Ovary (tissue), 9 donors: ENCODE data around the gene ANKLE2. TPM values are rescaled to one million over a fixed set of nuclear protein-coding genes. Genes with fewer than 3 reads are reported as not detected.
"Not testable (repeated sequence)": the region's sequence is repeated elsewhere in the genome, so short reads cannot be mapped to it uniquely, and the experiment has no call there.

ENCODE experiments used
- DNase-seq, 5 donors: peaks; one replicate each; pipeline ENCODE4 v3.0.0-alpha.2; 2019 to 2020
- H3K27ac ChIP-seq, 2 donors: fragments of 200-600 bp; one replicate each; pipeline versions ENCODE4 v1.5.1 to v1.8.0; 2019 to 2022
- H3K27me3 ChIP-seq: fragments of 200-600 bp; one replicate; pipeline ENCODE4 v1.8.0; 2022
- H3K36me3 ChIP-seq: fragments of 200-600 bp; sonication (generic); one replicate; pipeline ENCODE4 v1.5.1; 2019
- H3K4me1 ChIP-seq: one replicate; pipeline ENCODE4 v1.8.1; 2013; ENCODE audit warnings: mild to moderate bottlenecking, moderate library complexity; ENCODE audit not compliant: insufficient read depth
- H3K4me3 ChIP-seq: fragments of 200-600 bp; sonication (generic); one replicate; pipeline ENCODE4 v1.5.1; 2017
- H3K9me3 ChIP-seq, 2 donors: fragments of 200-600 bp in 1 of 2; sonication (generic) in 1 of 2; one replicate each; pipeline versions ENCODE4 v1.5.1 to v1.8.1; 2013 to 2019; ENCODE audit warnings: mild to moderate bottlenecking in 1 of 2, moderate library complexity in 1 of 2
- EP300 ChIP-seq: sonication (generic); formaldehyde crosslinking; IDR thresholded peaks from one replicate; pipeline ENCODE4 v1.6.1; 2017; ENCODE audit warnings: antibody characterized with exemption
- POLR2A ChIP-seq: fragments of 450-650 bp; IDR thresholded peaks from one replicate; pipeline ENCODE4 v1.6.1; 2017; ENCODE audit warnings: antibody characterized with exemption, mild to moderate bottlenecking, moderate library complexity
- WGBS, 3 donors: extraction: QIAGEN DNeasy Blood & Tissue Kit in 1 of 3; methylation state at CpG; one replicate each; pipeline versions ENCODE4 v1.1.5 to v1.1.7; 2013 to 2017; 5-methylcytosine and 5-hydroxymethylcytosine counted together
- intact Hi-C, 4 donors: fragments of 100-400 bp; cut with DNase I; formaldehyde crosslinking; loops; one replicate each; pipeline versions ENCODE4 v1.11.0 to v1.15.1; 2022 to 2023
- polyA plus RNA-seq, 2 donors: library from polyadenylated mRNA; stranded (reverse); fragments of 200-250 nt in 1 of 2; fragments of 350-450 nt in 1 of 2; fragmentation: Illumina TruSeq in 1 of 2; extraction: RNeasy Lipid Tissue Mini Kit (QIAGEN cat#74804) in 1 of 2; gene quantifications; one replicate each; pipeline ENCODE4 v1.2.3, GENCODE V29; 2013 to 2014
- total RNA-seq, 7 donors: library from RNA; depleted of rRNA in 2 of 7; stranded (reverse); fragments of >200 nt in 2 of 7; fragmentation: NEBNext Ultra II Directional in 3 of 7; extraction: Animal tissue kit (Norgen Biotek cat#: 25700) in 3 of 7; gene quantifications; one replicate each; pipeline versions ENCODE4 v1.1.0 to v1.2.4, GENCODE V29; 2016 to 2023
- TF ChIP-seq, protein P1 (sequence below), 3 donors: fragments of 450-650 bp in 2 of 3; fragments of 200-600 bp in 1 of 3; IDR thresholded peaks; one replicate each; pipeline versions ENCODE4 v1.5.1 to v1.8.0; 2016 to 2022; ENCODE audit warnings: antibody characterized with exemption in 3 of 3, mild to moderate bottlenecking in 1 of 3
- donor health status: DM: no; HTN: no; CAD: no; lungs with moderate emphysema.
- donor health status: DM: no; HTN: no; CAD: no.
- donor health status: Bipolar disorder and iron deficiency.
- donor health status: DM: yes; HTN: yes; CAD: no.
- donor health status: DM: no; HTN: no; CAD: no.
- donor health status: DM: yes; HTN: yes; CAD: no.

The ANKLE2 gene
- total and polyA plus RNA-seq, 9 donors: 30.5 to 82.0 (median 43.2) TPM

DNA sequence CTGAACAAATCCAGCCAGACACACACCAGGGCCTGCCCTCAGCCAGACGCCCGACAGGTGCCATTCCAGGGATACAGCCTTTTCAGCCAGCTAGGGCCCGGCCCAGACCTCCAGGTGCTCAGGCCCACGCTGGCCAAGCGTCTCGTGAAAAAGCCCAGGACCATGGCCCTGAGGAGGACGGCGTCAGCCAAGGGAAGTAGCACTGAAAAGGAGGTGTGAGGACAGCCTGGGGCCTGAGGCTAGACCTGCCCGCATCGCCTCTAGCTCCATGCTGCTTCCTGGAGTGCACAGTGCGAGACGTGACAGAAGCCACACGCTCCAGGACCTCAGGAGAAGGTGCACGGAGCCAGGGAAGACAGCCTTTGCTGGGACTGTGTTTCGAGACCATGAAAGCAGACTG is 37.2 kb upstream of the ANKLE2 start:
- Histone ChIP-seq H3K9me3 (no peaks in the 10 kb centered on the region), H3K27ac (no peak overlapping the region), H3K27me3 (no peaks in the 10 kb centered on the region), H3K4me3 (no peak overlapping the region), H3K36me3 (no peaks in the 10 kb centered on the region), H3K4me1 (no peaks in the 10 kb centered on the region)
- TF ChIP-seq, protein P1, sequence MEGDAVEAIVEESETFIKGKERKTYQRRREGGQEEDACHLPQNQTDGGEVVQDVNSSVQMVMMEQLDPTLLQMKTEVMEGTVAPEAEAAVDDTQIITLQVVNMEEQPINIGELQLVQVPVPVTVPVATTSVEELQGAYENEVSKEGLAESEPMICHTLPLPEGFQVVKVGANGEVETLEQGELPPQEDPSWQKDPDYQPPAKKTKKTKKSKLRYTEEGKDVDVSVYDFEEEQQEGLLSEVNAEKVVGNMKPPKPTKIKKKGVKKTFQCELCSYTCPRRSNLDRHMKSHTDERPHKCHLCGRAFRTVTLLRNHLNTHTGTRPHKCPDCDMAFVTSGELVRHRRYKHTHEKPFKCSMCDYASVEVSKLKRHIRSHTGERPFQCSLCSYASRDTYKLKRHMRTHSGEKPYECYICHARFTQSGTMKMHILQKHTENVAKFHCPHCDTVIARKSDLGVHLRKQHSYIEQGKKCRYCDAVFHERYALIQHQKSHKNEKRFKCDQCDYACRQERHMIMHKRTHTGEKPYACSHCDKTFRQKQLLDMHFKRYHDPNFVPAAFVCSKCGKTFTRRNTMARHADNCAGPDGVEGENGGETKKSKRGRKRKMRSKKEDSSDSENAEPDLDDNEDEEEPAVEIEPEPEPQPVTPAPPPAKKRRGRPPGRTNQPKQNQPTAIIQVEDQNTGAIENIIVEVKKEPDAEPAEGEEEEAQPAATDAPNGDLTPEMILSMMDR (IDR thresholded peaks at IDR 0.05): no peak
- no peak for TF ChIP-seq EP300
- no peak for TF ChIP-seq POLR2A
- 89 to 90% (median 89%) methylated on average over 14 to 15 of the region's 15 CpGs for WGBS, 3 donors
- intact Hi-C loops: no loop called here
- no peak for DNase-seq

DNA sequence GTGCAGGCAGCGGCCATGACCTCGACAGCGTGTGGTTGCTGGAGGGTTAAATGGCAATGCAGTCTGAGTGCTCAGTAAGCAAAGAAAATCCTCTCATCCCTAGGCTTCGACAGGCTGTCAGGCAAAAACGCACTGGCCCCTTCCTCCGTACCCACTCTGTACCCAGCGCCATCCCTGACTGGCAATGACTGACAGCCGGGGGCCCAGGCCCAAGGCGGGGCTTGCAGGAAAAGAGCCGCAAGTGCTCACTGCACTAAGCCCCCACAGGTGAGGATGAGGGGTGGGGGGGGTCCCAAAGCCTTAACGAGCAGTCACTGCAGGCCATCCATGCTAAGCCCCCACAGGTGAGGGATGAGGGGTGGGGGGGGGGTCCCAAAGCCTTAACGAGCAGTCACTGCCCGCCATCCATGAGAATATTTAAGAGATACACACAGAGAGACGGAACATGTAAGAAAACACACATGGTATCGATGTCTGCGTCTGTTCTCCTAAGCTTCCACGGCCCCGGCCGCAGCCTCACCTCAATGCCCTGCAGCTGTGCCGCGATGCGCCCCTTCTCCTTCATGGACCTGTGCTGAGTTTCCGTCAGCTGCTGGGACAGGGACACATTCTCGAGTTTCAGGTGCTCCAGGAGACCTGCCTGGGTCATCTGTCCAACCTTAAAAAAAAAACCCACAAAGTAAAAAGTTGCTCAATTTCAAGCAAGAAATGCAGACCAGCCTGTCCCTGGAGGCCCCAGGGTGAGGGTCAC is 36.4 kb upstream of the ANKLE2 start:
- TF ChIP-seq POLR2A (no peak), EP300 (no peak)
- TF ChIP-seq, protein P1 (IDR thresholded peaks at IDR 0.05): no peak
- intact Hi-C loops: no loop called here
- no peak overlapping the region for H3K27ac ChIP-seq
- no peaks in the 10 kb centered on the region for H3K9me3 ChIP-seq
- no peaks in the 10 kb centered on the region for H3K27me3 ChIP-seq
- H3K4me1 ChIP-seq: no peaks in the 10 kb centered on the region
- H3K4me3 ChIP-seq: no peak overlapping the region
- 87 to 90% (median 89%) methylated on average over 23 to 24 of the region's 24 CpGs for WGBS, 3 donors
- DNase-seq: no peak
- H3K36me3 ChIP-seq: no peaks in the 10 kb centered on the region

DNA sequence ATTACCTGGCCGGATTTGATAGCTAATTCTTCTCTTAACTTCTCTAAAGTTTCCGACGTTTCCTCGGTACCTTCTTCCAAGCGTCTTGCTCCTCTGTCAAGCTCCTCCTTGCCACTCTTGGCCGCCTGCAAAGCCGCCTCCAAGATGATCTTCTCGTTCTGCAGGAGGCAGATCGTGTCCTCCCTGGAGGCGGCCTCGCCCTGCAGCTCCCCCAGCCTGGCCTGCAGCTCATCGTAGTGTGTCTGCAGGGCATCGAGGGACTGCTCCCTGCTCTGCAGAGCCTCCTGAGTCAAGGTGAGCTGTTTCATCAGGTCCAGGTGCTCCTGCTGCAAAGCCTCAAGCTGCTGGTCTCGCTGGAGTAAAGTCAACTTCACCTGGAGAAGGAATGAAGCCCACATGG is 34.2 kb upstream of the ANKLE2 start:
- H3K4me1 ChIP-seq: no peaks in the 10 kb centered on the region
- H3K27me3 ChIP-seq: no peaks in the 10 kb centered on the region
- 91 to 95% (median 94%) methylated on average over 14 of the region's 14 CpGs for WGBS, 3 donors
- intact Hi-C loops: no loop called here
- no peaks in the 10 kb centered on the region for H3K36me3 ChIP-seq
- no peaks in the 10 kb centered on the region for H3K9me3 ChIP-seq
- H3K4me3 ChIP-seq: no peak overlapping the region
- no peak for DNase-seq
- H3K27ac ChIP-seq: no peak overlapping the region
- TF ChIP-seq, protein P1 (IDR thresholded peaks at IDR 0.05): no peak
- TF ChIP-seq EP300 (no peak), POLR2A (no peak)

DNA sequence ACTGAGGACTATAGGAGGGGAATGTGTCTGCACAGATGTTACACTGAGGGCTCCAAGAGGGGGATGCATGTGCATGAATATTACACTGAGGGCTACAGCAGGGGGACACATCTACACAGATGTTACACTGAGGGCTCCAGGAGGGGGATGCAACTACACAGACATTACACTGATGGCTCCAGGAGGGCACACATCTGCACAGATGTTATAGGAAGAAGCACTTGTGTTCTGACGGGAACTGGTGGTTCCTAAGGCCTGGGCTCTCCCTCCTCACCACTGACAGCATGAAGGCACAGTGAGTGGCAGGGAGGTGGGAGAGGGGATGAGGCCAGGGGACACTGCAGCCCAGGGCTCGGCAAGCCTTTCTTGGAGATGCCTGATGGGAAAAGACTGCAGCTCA is 30.3 kb upstream of the ANKLE2 start:
- WGBS, 3 donors: 97 to 100% (median 97%) methylated on average over 2 of the region's 2 CpGs
- intact Hi-C loops, H3K36me3 ChIP-seq, H3K27ac ChIP-seq, DNase-seq, H3K4me3 ChIP-seq, H3K9me3 ChIP-seq, H3K4me1 ChIP-seq, H3K27me3 ChIP-seq: not testable (repeated sequence)

DNA sequence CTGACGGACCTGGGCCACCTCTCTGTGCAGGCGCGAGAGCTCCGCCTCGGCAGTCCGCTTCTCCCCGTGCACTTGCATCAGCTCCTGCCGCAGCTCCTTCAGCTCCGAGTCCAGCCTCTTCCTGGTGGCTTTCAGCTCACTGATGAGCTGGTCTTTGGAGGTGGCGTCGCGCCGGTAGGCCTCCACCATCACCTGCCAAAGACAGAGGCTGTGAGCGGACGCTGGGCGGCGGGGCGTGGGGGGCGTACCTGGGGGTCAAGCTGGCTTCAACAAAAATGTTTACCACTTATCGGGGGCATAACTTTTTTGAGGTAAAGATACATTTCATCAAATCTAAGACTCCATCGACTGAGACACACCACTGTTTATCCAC is 27.5 kb upstream of the ANKLE2 start:
- intact Hi-C loops: no loop called here
- TF ChIP-seq, protein P1 (IDR thresholded peaks at IDR 0.05): no peak
- TF ChIP-seq POLR2A (no peak), EP300 (no peak)
- no peaks in the 10 kb centered on the region for H3K4me1 ChIP-seq
- no peak overlapping the region for H3K4me3 ChIP-seq
- WGBS, 3 donors: 95 to 96% (median 96%) methylated on average over 21 of the region's 21 CpGs
- H3K9me3 ChIP-seq: no peaks in the 10 kb centered on the region
- no peak overlapping the region for H3K27ac ChIP-seq
- no peak for DNase-seq
- no peaks in the 10 kb centered on the region for H3K36me3 ChIP-seq
- no peaks in the 10 kb centered on the region for H3K27me3 ChIP-seq
